ENCODE results near the gene CACNA2D4.

Gene CACNA2D4

DNA sequence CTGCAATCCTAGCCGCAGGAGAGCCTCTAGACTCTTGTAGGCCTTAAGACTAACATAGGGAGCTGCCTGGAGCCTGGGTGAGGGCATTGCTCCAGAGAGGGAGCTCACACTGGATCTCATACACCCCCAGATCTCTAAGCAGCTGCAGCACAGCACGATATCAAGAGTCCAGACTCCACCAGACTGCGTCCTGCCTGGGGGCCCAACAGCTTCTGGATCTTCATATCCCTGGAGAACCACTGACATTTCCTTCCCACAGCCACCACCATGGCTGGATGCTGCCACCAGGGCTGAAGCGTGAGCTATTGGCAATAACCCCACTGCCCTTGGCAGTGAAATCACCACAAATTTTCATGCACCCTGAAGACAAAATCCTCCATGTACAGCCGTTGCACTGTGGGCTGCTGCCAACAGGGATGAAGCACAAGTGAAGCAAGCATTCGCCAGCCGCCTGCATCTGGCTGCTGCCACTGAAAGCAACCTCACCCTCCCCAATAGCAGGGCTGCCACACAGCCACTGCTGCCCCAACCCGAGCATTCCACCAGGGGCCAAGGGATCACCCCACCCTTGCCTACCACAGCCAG, 28.2 kb downstream of the CACNA2D4 start:
- no peak for TF ChIP-seq CTCF (IDR thresholded peaks at IDR 0.05; ENCODE audit: control insufficient read depth, insufficient read depth, low read depth, low read length, missing control alignments)
- no peak overlapping the region for H3K4me3 ChIP-seq (ENCODE audit: control insufficient read depth, low read depth, low read length)
- DNase-seq (ENCODE audit: low read depth), result no peak

- no peak for TF ChIP-seq CTCF (IDR thresholded peaks at IDR 0.05; ENCODE audit: control insufficient read depth, insufficient read depth, low read depth, low read length, missing control alignments)
- no peak for DNase-seq (ENCODE audit: low read depth)
Measured at GRCh38 chr12:1888923-1889322, 29.5 kb downstream of the CACNA2D4 start.

GRCh38 chr12:1886396-1887008, 31.9 kb downstream of the CACNA2D4 start:
- TF ChIP-seq CTCF (IDR thresholded peaks at IDR 0.05; ENCODE audit: control insufficient read depth, insufficient read depth, low read depth, low read length, missing control alignments), result no peak
- no peak for DNase-seq (ENCODE audit: low read depth)
- no peak overlapping the region for H3K4me3 ChIP-seq (ENCODE audit: control insufficient read depth, low read depth, low read length)

More at GRCh38 chr12:1888923-1889322, 29.5 kb downstream of the CACNA2D4 start:
- no peak overlapping the region for H3K4me3 ChIP-seq (ENCODE audit: control insufficient read depth, low read depth, low read length)

DNA sequence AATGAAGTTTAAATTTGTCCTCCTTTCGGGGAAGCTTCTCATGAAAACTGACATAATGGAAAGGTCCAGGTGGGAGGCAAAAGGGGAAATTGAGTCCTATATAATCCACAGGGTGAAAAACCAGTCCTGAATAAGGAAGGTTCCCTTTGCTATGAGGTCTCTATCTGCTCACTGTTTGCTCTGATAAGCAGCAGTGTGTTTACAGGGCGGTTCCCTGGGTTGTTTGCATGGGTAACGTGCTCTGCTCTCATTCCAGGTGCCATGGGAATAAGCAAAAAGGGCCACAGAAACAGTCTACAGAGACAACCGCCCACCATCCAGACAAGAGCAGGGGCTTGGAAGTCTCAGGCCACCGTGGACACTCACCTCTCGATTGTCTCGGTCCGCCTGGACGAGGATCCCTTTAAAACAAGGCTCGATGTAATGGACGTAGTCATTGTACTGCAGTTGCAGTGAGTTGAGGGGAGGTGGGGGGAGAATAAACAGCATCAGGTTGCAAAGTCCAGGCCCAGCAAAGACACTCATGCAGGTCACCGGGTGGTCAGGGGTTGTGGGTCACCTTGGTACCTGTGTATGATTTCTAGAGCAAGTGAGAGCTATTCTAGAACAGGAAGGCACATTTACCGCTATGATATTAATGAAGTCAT, 32.7 kb downstream of the CACNA2D4 start:
- no peak overlapping the region for H3K4me3 ChIP-seq (ENCODE audit: control insufficient read depth, low read depth, low read length)
- TF ChIP-seq CTCF (IDR thresholded peaks at IDR 0.05; ENCODE audit: control insufficient read depth, insufficient read depth, low read depth, low read length, missing control alignments), result no peak
- no peak for DNase-seq (ENCODE audit: low read depth)

GRCh38 chr12:1885082-1885596, 33.3 kb downstream of the CACNA2D4 start:
- no peak for DNase-seq (ENCODE audit: low read depth)
- no peak for TF ChIP-seq CTCF (IDR thresholded peaks at IDR 0.05; ENCODE audit: control insufficient read depth, insufficient read depth, low read depth, low read length, missing control alignments)

DNA sequence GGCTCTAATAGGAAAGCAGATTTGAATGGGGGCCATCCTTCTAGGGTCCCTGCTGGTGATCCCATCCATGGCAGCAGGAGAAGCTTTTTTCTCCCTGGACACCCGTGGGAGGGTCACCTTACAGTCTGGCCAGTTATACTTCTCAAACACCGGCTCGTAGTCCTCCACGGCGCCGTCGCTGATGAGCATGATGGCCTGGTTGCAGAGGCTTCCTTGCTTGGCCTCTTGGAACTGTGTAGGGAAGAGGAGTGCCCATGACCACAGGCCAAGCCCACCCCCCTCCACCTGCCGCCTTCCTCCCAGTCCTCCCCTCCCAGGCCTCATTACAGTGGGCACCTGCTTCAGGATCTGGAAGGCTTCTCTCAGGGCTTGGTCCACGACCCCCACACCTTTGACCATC, 33.8 kb downstream of the CACNA2D4 start:
- TF ChIP-seq CTCF (IDR thresholded peaks at IDR 0.05; ENCODE audit: control insufficient read depth, insufficient read depth, low read depth, low read length, missing control alignments), result no peak
- no peak overlapping the region for H3K4me3 ChIP-seq (ENCODE audit: control insufficient read depth, low read depth, low read length)
- DNase-seq (ENCODE audit: low read depth), result no peak

More at GRCh38 chr12:1885082-1885596, 33.3 kb downstream of the CACNA2D4 start:
- H3K4me3 ChIP-seq (ENCODE audit: control insufficient read depth, low read depth, low read length), result no peak overlapping the region

All from AG09309 (cell line).